Heart left ventricle (tissue), 13 donors: ENCODE results near the gene ABTB2.

ENCODE experiments used
- CTCF ChIP-seq, 12 donors: fragments of 200-600 bp; sonication (generic) in 4 of 12; IDR thresholded peaks; one replicate each; pipeline versions ENCODE4 v1.5.0 to v1.8.0; 2018 to 2022; ENCODE audit warnings: antibody characterized with exemption in 12 of 12, mild to moderate bottlenecking in 5 of 12
- POLR2A ChIP-seq, 2 donors: fragments of 450-650 bp; IDR thresholded peaks; one replicate each; pipeline ENCODE4 v1.6.1; 2017; ENCODE audit warnings: antibody characterized with exemption in 2 of 2, mild to moderate bottlenecking in 2 of 2, moderate library complexity in 2 of 2
- donor health status: ischemic (EF 13 %, LVEDD 7.1; RV severe dilation, severe dysfunction).
- donor health status: DM: no; HTN: yes; CAD: no.
- donor health status: DM: no; HTN: no; CAD: no.
- donor health status: ischemic (EF 25% LVEDD 6.9; RV normal size, moderate dysfunction).
- donor health status: ischemic (EF 25% LVEDD 5.7; RV mildly dilated, moderate dysfunction).
- donor health status: ischemic (EF 35%, LVEDD 5.7; RV mildly dilated, moderate dysfunction).
- donor health status: nonischemic (EF 11% LVEDD 7.7; RV severe dilation, severe dysfunction).
- donor health status: DM: yes; HTN: yes; CAD: no.
- donor health status: PGD.
- donor health status: ischemic (EF 29% LVEDD 5.4; RV normal size, mild dysfunction).
- donor health status: nonischemic (EF 23%, LVEDD 6.1; RV moderate dilation, normal function).

GRCh38 chr11:34232807-34233206 is 125.0 kb downstream of the ABTB2 start:
- TF ChIP-seq CTCF (IDR thresholded peaks at IDR 0.05) (no peak), POLR2A (IDR thresholded peaks at IDR 0.05) (no peak)
